Measurements from ENCODE around the gene ANO2.

DNA sequence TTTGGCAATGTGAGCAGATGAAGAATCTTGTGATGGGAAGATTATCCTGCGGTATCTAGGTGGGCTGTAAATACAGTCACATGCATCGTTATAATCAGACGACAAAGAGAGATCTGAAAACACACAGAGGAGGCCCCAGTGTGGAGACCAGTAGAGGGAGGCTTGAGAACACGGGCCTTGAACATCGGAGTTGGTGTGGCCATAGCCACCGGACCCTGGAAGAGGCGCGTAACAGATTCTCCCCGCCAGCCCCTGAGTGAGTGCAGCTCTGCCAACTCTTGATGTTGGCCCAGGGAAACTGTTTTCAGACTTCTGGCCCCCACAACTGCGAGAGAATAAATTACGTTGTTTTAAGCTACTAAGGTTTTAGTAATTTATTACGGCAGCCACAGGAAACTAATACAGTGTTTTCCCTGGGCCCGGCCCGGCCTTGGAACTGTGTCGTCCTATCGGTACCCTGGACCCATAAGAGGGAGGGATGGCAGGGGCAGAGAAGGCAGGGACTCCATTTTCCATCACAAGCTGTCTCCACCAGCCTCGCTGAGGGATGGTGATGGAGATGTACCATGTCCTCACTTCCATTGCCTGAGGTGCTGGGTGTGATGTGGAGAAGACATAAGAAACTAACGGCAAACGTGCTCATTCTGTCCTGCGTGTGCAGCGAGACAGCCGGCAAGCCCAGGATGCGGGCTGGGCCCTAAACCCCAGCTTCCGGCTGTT, 421.5 kb downstream of the ANO2 start:
- TF ChIP-seq, protein P1, sequence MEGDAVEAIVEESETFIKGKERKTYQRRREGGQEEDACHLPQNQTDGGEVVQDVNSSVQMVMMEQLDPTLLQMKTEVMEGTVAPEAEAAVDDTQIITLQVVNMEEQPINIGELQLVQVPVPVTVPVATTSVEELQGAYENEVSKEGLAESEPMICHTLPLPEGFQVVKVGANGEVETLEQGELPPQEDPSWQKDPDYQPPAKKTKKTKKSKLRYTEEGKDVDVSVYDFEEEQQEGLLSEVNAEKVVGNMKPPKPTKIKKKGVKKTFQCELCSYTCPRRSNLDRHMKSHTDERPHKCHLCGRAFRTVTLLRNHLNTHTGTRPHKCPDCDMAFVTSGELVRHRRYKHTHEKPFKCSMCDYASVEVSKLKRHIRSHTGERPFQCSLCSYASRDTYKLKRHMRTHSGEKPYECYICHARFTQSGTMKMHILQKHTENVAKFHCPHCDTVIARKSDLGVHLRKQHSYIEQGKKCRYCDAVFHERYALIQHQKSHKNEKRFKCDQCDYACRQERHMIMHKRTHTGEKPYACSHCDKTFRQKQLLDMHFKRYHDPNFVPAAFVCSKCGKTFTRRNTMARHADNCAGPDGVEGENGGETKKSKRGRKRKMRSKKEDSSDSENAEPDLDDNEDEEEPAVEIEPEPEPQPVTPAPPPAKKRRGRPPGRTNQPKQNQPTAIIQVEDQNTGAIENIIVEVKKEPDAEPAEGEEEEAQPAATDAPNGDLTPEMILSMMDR (IDR thresholded peaks at IDR 0.05; ENCODE audit: poor library complexity, severe bottlenecking): no peak
- TF ChIP-seq, protein P2, sequence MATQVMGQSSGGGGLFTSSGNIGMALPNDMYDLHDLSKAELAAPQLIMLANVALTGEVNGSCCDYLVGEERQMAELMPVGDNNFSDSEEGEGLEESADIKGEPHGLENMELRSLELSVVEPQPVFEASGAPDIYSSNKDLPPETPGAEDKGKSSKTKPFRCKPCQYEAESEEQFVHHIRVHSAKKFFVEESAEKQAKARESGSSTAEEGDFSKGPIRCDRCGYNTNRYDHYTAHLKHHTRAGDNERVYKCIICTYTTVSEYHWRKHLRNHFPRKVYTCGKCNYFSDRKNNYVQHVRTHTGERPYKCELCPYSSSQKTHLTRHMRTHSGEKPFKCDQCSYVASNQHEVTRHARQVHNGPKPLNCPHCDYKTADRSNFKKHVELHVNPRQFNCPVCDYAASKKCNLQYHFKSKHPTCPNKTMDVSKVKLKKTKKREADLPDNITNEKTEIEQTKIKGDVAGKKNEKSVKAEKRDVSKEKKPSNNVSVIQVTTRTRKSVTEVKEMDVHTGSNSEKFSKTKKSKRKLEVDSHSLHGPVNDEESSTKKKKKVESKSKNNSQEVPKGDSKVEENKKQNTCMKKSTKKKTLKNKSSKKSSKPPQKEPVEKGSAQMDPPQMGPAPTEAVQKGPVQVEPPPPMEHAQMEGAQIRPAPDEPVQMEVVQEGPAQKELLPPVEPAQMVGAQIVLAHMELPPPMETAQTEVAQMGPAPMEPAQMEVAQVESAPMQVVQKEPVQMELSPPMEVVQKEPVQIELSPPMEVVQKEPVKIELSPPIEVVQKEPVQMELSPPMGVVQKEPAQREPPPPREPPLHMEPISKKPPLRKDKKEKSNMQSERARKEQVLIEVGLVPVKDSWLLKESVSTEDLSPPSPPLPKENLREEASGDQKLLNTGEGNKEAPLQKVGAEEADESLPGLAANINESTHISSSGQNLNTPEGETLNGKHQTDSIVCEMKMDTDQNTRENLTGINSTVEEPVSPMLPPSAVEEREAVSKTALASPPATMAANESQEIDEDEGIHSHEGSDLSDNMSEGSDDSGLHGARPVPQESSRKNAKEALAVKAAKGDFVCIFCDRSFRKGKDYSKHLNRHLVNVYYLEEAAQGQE (IDR thresholded peaks at IDR 0.05; ENCODE audit: borderline replicate concordance): no peak
- TF ChIP-seq EP300 (conservative IDR thresholded peaks at IDR 0.05; ENCODE audit: poor library complexity, severe bottlenecking) (no peak), EZH2 (IDR thresholded peaks at IDR 0.05; ENCODE audit: borderline replicate concordance, insufficient read depth, low read length, poor library complexity, severe bottlenecking) (no peak), MXI1 (conservative IDR thresholded peaks at IDR 0.05; ENCODE audit: poor library complexity, severe bottlenecking) (no peak), RAD21 (conservative IDR thresholded peaks at IDR 0.05) (no peak), POLR2AphosphoS5 (IDR thresholded peaks at IDR 0.05) (no peak), TAF1 (IDR thresholded peaks at IDR 0.05; ENCODE audit: low read depth) (no peak)

Data from neural cell (in vitro differentiated cells).